HG02623 (cell line): ENCODE data around the gene AMT.
A peak's percentile ranks its signal among the peaks of the same experiment; 100 is the strongest.

Source experiments
- ATAC-seq: cut with Tn5 transposase; IDR thresholded peaks from one replicate; pipeline ENCODE4 v1.9.1; 2021; ENCODE audit warnings: moderate library complexity; ENCODE audit not compliant: unreplicated experiment

The AMT gene, protein sequence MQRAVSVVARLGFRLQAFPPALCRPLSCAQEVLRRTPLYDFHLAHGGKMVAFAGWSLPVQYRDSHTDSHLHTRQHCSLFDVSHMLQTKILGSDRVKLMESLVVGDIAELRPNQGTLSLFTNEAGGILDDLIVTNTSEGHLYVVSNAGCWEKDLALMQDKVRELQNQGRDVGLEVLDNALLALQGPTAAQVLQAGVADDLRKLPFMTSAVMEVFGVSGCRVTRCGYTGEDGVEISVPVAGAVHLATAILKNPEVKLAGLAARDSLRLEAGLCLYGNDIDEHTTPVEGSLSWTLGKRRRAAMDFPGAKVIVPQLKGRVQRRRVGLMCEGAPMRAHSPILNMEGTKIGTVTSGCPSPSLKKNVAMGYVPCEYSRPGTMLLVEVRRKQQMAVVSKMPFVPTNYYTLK

DNA sequence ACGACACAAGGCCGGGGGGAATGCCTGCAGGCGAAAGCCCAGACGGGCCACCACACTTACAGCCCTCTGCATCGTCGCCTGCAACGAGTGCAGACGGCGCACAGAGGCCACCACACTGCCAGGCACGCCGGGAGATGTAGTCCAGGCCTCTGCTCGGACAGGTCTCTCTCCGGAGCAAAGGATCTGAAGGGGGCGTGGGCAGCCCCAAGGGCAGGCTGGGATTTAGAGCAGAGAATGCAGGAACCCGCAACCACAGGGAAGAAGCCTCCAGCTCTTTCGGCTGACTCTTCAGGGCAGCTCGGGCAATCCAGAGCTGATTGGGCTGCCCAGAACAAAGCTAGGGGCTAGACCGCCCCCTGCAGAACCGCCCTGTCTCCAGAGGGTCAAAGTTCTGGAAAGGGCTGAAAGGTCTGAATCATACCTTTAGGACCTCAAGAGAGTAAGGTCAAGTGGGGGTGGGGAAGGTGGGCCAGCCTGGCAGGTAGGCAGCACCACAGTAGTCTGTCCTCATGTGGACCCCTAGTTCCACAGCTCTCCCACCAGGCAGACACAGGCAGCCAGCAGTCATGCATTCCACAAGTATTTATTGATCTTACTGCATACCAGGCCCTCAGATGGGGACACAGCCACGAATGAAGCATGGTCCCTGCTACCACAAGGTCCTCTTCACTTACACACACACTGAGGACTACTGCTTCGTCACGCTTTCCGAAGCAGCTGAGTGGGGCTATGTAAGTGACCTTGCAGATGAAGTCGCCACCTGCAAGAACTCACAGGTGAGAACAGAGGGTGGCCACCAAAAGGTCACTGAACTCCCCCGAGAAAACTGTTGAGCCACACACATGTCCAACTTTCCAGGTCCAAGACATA, at the start of gene AMT:
Gene AMT, minus strand, starts transcription at position 95 of the 870 bp plus-strand sequence. Its CDS starts 23 bp downstream, at position 72.
- no peak for ATAC-seq

DNA sequence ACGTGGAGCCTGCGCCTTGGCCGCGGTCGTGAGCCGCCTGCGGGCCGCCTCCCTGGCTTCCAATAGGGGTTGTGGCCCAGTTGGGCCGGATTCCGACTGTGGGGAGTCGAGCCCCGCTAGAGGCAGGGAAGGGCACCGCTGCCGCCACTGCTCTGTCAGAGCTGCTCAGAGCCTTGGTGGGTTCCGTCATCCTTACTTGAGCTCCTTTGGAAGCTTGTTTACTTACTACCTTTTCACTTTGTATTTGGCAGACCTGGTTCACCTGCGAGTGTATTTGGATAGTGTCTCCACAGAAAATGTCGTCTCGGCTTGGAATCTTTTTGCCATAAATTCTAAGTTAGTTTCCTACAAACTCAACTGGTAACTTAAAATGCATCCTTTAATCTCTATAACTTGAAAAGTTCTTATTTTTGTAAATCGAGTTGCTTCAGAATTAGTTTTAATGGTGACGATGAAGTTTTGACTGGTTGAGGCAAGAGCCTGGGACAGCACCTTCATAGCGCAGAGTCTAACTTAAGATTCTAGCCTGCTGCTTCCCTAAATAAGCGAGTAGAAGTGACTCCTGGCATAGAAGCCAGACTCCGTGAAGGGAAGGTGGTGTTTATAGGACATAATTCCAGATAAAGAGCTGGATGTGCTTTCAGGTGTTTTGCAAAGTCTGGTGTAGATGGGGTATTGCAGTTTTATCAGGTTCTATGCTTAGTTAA, 48.6 kb upstream of the AMT start:
- peak; percentile 20 for ATAC-seq

GRCh38 chr3:49469936-49470713, 47.9 kb upstream of the AMT start, which contains the start of gene DAG1:
Gene DAG1, plus strand, starts transcription at chr3:49470267. Its CDS starts 40,268 bp downstream, at chr3:49510535.
- peak; percentile 73 for ATAC-seq

DNA sequence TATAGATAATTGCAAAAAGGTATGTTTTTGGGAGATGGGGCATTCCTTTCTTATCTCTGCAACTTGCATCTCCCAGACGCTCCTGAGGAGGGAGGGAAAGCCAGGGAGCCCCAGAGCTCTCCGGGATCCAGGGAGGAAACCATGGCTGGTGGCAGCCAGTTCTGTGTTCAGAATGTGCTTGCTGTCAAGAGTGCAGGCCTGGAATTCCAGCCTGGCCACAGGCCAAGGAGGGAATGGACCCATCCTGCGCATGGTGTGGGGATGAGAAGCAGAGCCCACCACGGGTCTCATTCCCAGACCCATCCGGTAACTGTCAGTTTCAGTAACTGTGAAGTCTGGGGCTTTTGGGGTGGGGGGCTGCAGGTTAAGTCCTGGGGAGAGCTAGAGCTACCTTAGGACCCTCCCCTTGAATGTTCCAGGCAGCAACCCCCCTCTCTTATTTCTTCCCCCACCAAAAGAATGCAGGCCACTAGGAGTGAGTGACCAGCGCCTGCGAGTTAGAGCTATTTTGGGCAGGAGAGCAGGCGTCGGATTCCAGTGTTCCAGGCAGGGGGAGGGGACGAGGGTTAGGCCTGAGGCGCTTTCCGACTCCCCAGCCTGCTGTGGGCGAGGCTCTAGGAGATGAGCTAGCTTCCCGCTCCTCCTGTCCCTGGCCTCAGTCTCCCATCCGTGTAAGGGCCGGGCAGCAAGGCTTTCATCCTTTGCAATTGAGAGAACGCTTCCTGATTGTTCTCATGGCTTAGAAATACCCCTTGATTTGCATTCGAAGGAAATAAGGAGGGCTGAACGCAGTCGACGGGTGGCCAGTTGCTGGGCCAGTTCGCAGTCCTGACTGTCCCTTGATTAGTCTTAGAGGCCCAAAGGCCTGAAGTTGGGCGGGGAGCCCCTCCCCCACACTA, 47.0 kb upstream of the AMT start:
- ATAC-seq, result no peak

DNA sequence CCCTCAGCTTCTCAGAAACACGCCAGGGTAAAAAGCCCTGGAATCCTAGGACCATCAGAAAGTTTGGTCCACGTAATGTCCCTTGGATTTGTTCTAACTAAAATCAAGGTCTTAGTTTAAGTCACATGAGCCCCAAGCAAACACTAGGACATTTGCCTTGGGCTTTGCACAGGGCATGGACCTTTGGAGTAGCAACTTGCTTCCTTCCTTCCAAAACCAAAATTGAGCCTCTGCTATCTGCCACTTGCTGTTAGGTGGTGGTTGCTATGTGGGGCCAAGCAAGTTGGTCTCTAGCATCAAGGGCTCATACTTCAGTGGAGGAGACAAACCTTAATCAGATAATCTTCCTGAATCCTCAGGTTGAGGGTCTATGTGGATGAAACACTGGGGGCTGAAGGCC, 43.8 kb upstream of the AMT start:
- no peak for ATAC-seq

- no peak for ATAC-seq
Measured at GRCh38 chr3:49465270-49466034, 43.2 kb upstream of the AMT start.

DNA sequence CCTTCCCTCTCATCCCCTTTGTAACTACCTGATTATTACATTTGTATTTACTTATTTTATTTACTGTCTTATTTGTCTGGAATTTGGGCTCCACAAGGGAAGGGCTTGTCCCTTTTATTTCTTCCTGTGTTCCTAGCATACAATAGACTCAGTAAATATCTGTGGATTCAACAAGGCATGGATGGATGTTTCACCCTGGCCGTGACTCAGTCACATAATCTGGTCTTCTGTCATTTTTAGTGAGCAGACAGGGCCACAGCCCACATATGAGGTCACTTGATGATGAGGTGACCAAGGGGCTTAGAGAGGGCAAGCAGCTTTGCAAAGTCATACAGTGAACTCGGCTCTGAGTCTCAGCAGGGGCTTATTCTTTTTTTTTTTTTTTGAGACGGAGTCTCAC, 39.9 kb upstream of the AMT start:
- ATAC-seq, result no peak

DNA sequence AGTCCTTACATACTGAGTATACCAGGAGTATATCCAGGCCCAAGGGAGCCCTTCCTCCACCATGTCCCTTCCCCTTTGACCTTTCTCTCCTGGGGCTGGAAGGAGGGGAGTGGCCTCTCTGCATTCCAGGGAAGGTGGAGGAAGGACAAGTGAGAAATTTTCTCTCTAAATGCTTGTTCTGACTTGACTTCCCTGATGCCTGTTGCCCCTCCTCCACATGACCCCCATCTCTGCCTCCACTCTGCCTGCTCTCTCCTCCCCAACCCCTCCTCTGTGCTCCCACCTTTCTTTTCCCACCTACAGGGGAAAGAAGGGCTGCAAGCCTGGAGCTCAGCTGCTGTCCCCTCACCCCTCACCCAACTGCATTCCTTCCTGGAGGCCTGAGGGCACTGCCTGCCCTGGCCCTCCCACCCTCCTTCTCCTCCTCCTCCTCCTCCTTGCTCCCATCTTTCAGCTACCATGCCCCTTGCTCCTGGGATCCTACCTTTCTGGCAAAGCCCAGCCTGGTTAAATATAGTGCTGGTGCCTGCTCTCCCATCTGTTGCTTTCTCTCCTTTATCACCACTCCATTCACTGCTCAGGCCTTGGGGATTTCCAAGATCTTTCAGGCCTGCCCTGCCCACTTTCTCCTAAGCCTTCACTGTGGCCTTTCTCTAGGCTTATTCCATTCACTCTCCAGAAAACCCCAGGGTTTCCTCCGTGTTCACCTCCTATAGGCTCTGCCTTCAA, 39.3 kb upstream of the AMT start:
- no peak for ATAC-seq

GRCh38 chr3:49460956-49461355, 38.7 kb upstream of the AMT start:
- no peak for ATAC-seq

DNA sequence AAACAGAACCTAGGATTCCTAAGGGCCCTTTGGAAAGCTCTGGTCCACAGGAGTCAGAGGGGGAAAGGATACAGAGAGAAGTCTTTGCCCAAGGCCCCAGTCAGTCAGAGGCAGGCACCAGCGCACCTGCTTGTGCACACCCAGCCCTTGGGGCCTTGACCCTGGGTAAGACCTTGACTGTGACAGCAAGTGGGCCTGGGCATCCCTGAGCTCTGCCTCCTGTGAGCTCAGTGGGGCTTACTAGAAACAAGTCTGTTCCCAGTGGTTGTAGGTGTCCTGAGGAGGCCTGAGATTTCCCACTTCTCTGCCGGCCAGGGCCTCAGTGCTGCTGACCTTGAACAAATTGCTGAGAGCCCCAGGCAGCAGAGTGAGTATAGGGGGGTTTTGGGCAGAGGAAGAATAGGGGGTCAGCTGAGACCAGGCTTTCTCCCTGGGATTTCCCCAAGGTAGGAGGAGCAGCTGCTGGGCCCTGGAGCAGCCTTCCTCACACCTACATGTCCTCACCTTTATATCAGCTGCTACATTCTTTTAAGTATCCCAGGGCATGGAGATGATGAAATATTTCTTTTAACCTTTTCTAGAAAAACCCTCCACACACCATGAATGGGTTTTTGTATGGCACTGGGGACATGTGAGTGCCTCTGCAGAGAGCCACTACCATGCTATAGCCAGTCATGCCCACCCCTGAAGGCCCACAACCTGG, 38.1 kb upstream of the AMT start:
- no peak for ATAC-seq

DNA sequence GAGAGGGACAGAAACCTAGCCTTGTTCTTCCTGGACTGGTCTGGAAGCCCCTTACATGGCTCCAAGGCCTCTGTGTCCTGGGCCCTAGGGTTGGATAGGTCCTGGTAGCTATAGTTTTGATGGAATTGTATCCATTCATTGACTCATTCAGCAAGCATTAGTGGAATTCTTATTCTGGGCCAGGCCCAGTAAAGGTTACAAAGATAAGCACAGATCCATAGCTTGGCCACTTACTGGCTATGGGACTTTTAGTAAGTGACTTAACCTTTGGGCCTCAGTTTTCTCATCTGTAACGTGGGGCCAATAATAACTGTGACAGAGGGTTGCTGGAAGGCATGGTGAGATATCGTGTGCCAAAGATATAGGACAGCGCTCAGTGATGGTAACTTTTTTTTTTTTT, 34.2 kb upstream of the AMT start:
- no peak for ATAC-seq

GRCh38 chr3:49454898-49455681, 32.8 kb upstream of the AMT start:
- no peak for ATAC-seq

DNA sequence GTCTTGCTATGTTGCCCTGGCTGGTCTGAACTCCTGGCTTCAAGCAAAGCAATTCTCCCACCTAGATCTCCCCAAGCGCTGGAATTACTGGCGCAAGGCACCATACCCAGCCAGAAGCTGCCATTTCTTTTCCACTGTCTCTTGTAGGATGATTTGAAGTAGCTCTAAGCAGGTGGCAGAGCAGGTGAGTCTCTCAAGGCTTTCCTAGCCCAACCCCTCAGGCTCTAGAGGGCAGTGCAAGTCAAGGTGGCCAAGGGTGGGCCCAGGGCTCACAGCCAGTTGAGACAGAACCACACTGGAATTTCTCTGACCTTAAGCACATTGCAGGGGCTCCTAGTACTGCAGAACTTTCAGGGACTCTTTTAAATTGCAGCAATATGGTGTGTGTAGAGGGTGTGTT, 32.2 kb upstream of the AMT start:
- no peak for ATAC-seq

- ATAC-seq, result no peak
Measured at GRCh38 chr3:49453621-49454020, 31.3 kb upstream of the AMT start.

DNA sequence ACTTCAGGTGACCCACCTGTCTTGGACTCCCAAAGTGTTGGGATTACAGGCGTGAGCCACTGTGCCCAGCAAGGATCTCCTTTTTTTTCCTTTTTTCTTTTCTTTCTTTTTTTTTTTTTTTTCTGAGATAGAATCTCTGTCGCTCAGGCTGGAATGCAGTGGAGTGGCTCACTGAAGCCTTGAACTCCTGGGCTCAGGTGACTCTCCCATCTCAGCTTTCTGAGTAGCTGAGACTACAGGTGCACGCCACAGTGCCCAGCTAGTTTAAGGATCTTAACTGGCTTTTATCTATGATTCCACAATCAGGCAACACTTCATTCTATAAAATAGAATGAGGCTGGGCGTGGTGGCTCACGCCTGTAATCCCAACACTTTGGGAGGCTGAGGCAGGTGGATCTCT, 23.1 kb upstream of the AMT start:
- no peak for ATAC-seq

- ATAC-seq, result no peak
Measured at GRCh38 chr3:49434731-49435130, 12.5 kb upstream of the AMT start.

DNA sequence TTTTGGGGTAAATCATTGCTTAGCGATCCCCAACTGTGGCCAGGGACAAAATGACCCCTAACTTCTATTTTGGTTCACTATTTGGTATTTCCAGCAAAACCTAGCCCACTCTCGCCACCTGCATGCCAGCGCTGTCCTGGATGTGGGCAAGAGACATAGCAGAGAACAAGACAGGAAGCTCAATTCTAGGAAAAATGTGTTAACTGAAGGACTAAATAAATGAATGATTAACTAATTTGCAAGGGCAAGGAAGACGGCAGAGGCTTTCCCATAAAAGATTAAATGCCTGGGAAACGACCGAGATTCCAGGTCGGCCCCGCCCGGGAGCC, 6.4 kb upstream of the AMT start:
- no peak for ATAC-seq
